Measurements from ENCODE around the gene PPM1J. TPM values are rescaled to one million over a fixed set of nuclear protein-coding genes. Genes with fewer than 3 reads are reported as not detected.
A peak's percentile ranks its signal among the peaks of the same experiment; 100 is the strongest.

Gene PPM1J
- total and polyA plus RNA-seq, 10 donors, result 0.51 to 1.9 (median 1.4) TPM

DNA sequence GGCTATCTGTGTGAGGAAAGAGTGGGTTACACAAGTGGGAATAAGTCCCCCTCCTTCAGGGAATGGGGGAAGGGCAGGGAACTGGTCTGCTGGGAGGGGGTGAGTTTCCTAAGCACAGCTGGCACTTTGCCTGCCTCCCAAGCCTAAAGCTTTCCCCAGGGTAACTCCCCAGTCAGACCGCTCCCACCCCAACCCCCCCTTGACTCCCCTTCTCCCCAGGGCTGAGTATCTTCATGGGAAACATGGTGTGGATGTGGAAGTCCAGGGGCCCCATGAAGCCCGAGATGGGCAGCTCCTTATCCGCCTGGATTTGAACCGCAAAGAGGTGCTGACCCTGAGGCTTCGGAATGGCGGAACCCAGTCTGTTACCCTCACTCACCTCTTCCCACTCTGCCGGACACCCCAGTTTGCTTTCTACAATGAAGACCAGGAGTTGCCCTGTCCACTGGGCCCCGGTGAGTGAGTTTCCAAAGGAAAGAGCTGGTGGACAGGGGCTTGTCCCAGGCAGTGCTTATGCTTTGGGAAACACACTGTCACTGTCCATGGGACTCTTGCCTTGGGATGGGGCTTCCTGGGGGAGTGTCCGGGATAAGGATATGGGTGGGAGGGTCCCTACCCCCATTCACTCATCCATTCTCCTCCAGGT, 25.8 kb downstream of the PPM1J start:
- 91 to 93% (median 92%) methylated on average over 8 to 9 of the region's 9 CpGs for WGBS, 5 donors
- TF ChIP-seq POLR2AphosphoS5 (IDR thresholded peaks at IDR 0.05), result no peak
- TF ChIP-seq POLR2A (IDR thresholded peaks at IDR 0.05), result no peak
- TF ChIP-seq, protein P1, sequence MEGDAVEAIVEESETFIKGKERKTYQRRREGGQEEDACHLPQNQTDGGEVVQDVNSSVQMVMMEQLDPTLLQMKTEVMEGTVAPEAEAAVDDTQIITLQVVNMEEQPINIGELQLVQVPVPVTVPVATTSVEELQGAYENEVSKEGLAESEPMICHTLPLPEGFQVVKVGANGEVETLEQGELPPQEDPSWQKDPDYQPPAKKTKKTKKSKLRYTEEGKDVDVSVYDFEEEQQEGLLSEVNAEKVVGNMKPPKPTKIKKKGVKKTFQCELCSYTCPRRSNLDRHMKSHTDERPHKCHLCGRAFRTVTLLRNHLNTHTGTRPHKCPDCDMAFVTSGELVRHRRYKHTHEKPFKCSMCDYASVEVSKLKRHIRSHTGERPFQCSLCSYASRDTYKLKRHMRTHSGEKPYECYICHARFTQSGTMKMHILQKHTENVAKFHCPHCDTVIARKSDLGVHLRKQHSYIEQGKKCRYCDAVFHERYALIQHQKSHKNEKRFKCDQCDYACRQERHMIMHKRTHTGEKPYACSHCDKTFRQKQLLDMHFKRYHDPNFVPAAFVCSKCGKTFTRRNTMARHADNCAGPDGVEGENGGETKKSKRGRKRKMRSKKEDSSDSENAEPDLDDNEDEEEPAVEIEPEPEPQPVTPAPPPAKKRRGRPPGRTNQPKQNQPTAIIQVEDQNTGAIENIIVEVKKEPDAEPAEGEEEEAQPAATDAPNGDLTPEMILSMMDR (IDR thresholded peaks at IDR 0.05 in 8 of 11, conservative IDR thresholded peaks at IDR 0.05 in 3 of 11), result no peak

DNA sequence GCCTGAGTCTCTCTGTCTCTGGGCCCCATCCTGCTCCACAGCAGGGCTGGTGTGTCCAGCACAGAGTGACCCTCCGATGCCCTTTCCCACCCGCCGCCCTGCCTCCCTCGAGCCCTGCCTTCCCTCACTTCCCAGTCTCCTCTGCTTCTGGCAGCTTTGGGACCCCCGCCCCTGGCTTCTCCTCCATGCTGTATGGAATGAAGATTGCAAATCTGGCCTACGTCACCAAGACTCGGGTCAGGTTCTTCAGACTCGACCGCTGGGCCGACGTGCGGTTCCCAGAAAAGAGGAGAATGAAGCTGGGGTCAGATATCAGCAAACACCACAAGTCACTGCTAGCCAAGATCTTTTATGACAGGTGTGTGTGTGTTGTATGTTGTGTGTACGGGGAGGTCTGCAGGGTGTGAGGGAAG, 26.3 kb downstream of the PPM1J start:
- DNase-seq, result no peak

More for the DNA sequence above, 25.8 kb downstream of the PPM1J start:
- H3K36me3 ChIP-seq, result peaks cover 0 to 68% (median 42%) of the 10 kb centered on the region in 6 donors
- H3K27ac ChIP-seq, result peak overlapping the region in 3 of 8 donors; percentile 9 to 32 (median 26)
- H3K27me3 ChIP-seq (replicated peaks in 1 of 7), result no peaks in the 10 kb centered on the region
- intact Hi-C loops (cut with DNase I; ENCODE audit: low total_unique reads), result no loop called here
- H3K9me3 ChIP-seq, result no peaks in the 10 kb centered on the region
- H3K4me3 ChIP-seq, result no peak overlapping the region
- peak; percentile 46 for DNase-seq
- H3K4me1 ChIP-seq, result peaks cover 0 to 29% (median 7%) of the 10 kb centered on the region in 6 donors

GRCh38 chr1:112687785-112688496, 27.2 kb downstream of the PPM1J start:
- 85 to 93% (median 89%) methylated on average over 13 of the region's 13 CpGs for WGBS, 5 donors
- H3K4me1 ChIP-seq, result peaks cover 0 to 29% (median 7%) of the 10 kb centered on the region in 6 donors
- no peaks in the 10 kb centered on the region for H3K9me3 ChIP-seq
- no peak overlapping the region for H3K4me3 ChIP-seq
- DNase-seq, result no peak
- TF ChIP-seq POLR2A (IDR thresholded peaks at IDR 0.05), result no peak
- TF ChIP-seq, protein P1 (IDR thresholded peaks at IDR 0.05 in 8 of 11, conservative IDR thresholded peaks at IDR 0.05 in 3 of 11), result no peak
- TF ChIP-seq POLR2AphosphoS5 (IDR thresholded peaks at IDR 0.05), result no peak
- no peaks in the 10 kb centered on the region for H3K27me3 ChIP-seq (replicated peaks in 1 of 7)
- peaks cover 0 to 55% (median 30%) of the 10 kb centered on the region in 6 donors for H3K36me3 ChIP-seq
- peak overlapping the region in 6 of 8 donors; percentile 5 to 32 (median 18) for H3K27ac ChIP-seq
- intact Hi-C loops (cut with DNase I; ENCODE audit: low total_unique reads), result no loop called here

More for the DNA sequence above, 26.3 kb downstream of the PPM1J start:
- Histone ChIP-seq H3K27me3 (replicated peaks in 1 of 7) (no peaks in the 10 kb centered on the region), H3K4me1 (peaks cover 0 to 29% (median 7%) of the 10 kb centered on the region in 6 donors), H3K4me3 (no peak overlapping the region), H3K36me3 (peaks cover 0 to 63% (median 37%) of the 10 kb centered on the region in 6 donors), H3K9me3 (no peaks in the 10 kb centered on the region), H3K27ac (peak overlapping the region in 6 of 8 donors; percentile 5 to 32 (median 18))
- TF ChIP-seq, protein P1 (IDR thresholded peaks at IDR 0.05 in 8 of 11, conservative IDR thresholded peaks at IDR 0.05 in 3 of 11), result no peak
- TF ChIP-seq POLR2A (IDR thresholded peaks at IDR 0.05) (no peak), POLR2AphosphoS5 (IDR thresholded peaks at IDR 0.05) (peak in 1 of 3 donors; percentile 28)
- WGBS, 5 donors, result 82 to 94% (median 85%) methylated on average over 13 of the region's 13 CpGs
- intact Hi-C loops (cut with DNase I; ENCODE audit: low total_unique reads), result no loop called here

DNA sequence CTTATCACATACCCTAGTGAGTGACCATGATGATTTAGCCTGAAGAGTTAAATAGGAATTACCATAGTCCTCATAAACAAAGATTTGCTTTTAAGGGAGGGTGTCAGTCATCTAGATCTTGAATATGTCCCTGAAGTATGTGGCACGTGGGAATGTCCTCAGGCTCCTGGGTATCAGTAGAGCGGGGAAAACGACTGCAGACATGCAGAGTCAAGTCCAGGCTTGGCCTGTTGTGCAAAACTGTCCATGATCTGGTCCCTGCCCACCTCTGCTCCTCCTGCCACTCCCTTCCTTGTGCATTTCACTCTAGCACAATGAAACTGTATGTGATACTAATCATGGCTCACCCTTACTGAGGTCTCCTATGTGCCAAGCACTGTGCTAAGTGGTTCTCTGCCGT, 27.8 kb downstream of the PPM1J start:
- Histone ChIP-seq H3K27ac (peak overlapping the region in 1 of 8 donors; percentile 21), H3K27me3 (replicated peaks in 1 of 7) (no peaks in the 10 kb centered on the region), H3K4me1 (peaks cover 0 to 29% (median 7%) of the 10 kb centered on the region in 6 donors), H3K36me3 (peaks cover 0 to 49% (median 25%) of the 10 kb centered on the region in 6 donors), H3K4me3 (no peak overlapping the region), H3K9me3 (no peaks in the 10 kb centered on the region)
- 82 to 86% (median 82%) methylated on average over 4 of the region's 4 CpGs for WGBS, 5 donors
- no peak for TF ChIP-seq POLR2AphosphoS5 (IDR thresholded peaks at IDR 0.05)
- TF ChIP-seq, protein P1 (IDR thresholded peaks at IDR 0.05 in 8 of 11, conservative IDR thresholded peaks at IDR 0.05 in 3 of 11), result no peak
- no peak for TF ChIP-seq POLR2A (IDR thresholded peaks at IDR 0.05)
- DNase-seq, result no peak
- intact Hi-C loops (cut with DNase I; ENCODE audit: low total_unique reads), result no loop called here

All from spleen (tissue), 11 donors.